SK-N-SH (cell line): ENCODE results near the gene NCS1. TPM values are rescaled to one million over a fixed set of nuclear protein-coding genes. Genes with fewer than 3 reads are reported as not detected.

Experiments
- CTCF ChIA-PET: fragments of 300-600, 350-600 bp; formaldehyde crosslinking; extraction: SDS; loops from one replicate; lab custom pipeline; 2021; lab: Yijun Ruan, JAX
- POLR2A ChIA-PET: fragments of 350-600 bp; sonication (Branson Sonifier 250); formaldehyde crosslinking; extraction: SDS; loops from one replicate; lab custom pipeline; 2020; ENCODE audit warnings: antibody characterized with exemption, inconsistent platforms; lab: Yijun Ruan, JAX
- DNase-seq: peaks from one replicate; pipeline ENCODE4 v3.0.0; 2012
- H2AFZ ChIP-seq: fragments of 200-600 bp; sonication (generic); 2 replicates; pipeline ENCODE4 v1.8.1; 2016; ENCODE audit warnings: antibody characterized with exemption, mild to moderate bottlenecking, low read depth
- H3F3A ChIP-seq: fragments of 200-600 bp; sonication (generic); replicated peaks from 2 replicates; pipeline ENCODE3; 2016; ENCODE audit warnings: antibody characterized with exemption, mild to moderate bottlenecking; ENCODE audit not compliant: insufficient read depth
- H3K27ac ChIP-seq, 2 experiments: fragments of 200-500 bp in 1 of 2; fragments of 200-600 bp in 1 of 2; sonication (Bioruptor generic) in 1 of 2; sonication (generic), shearing (Covaris generic) in 1 of 2; 2 replicates each; pipeline versions ENCODE4 v1.5.1 to v1.6.1; 2014 to 2016; ENCODE audit warnings: low read depth in 2 of 2, inconsistent platforms in 1 of 2, low read length in 1 of 2, mild to moderate bottlenecking in 1 of 2, mixed read lengths in 1 of 2
- H3K27me3 ChIP-seq: fragments of 200-600 bp; sonication (generic), shearing (Covaris generic); 2 replicates; pipeline ENCODE4 v1.6.1; 2016; ENCODE audit warnings: mixed run types; ENCODE audit not compliant: insufficient read depth
- H3K36me3 ChIP-seq, 2 experiments: fragments of 200-500 bp in 1 of 2; fragments of 200-600 bp in 1 of 2; sonication (Bioruptor generic) in 1 of 2; sonication (generic) in 1 of 2; replicated peaks in 1 of 2; 2 replicates each; pipeline versions ENCODE3 to v1.5.1; 2014 to 2016; ENCODE audit warnings: low read length in 1 of 2, mild to moderate bottlenecking in 1 of 2; ENCODE audit not compliant: insufficient read depth in 2 of 2, control insufficient read depth in 1 of 2
- H3K4me1 ChIP-seq, 2 experiments: fragments of 200-500 bp in 1 of 2; fragments of 200-600 bp in 1 of 2; sonication (Bioruptor generic) in 1 of 2; sonication (generic), shearing (Covaris generic) in 1 of 2; 2 replicates each; pipeline versions ENCODE4 v1.5.1 to v1.6.1; 2014 to 2016; ENCODE audit warnings: low read depth in 1 of 2, low read length in 1 of 2, mixed run types in 1 of 2; ENCODE audit not compliant: insufficient read depth in 2 of 2, control insufficient read depth in 1 of 2
- H3K4me2 ChIP-seq: fragments of 200-600 bp; sonication (generic), shearing (Covaris generic); 2 replicates; pipeline ENCODE4 v1.6.1; 2017; ENCODE audit warnings: mixed run types
- H3K4me3 ChIP-seq, 2 experiments: fragments of 200-500 bp in 1 of 2; fragments of 200-600 bp in 1 of 2; sonication (Bioruptor generic) in 1 of 2; sonication (generic), shearing (Covaris generic) in 1 of 2; 2 replicates each; pipeline versions ENCODE4 v1.5.1 to v1.8.1; 2014 to 2016; ENCODE audit warnings: low read depth in 2 of 2, inconsistent platforms in 1 of 2, low read length in 1 of 2, mild to moderate bottlenecking in 1 of 2, mixed read lengths in 1 of 2, moderate library complexity in 1 of 2
- H3K79me2 ChIP-seq: fragments of 200-600 bp; sonication (generic); 2 replicates; pipeline ENCODE4 v1.8.1; 2017; ENCODE audit warnings: mild to moderate bottlenecking; ENCODE audit not compliant: insufficient read depth
- H3K9ac ChIP-seq: fragments of 200-600 bp; sonication (generic); 2 replicates; pipeline ENCODE4 v1.6.1; 2017; ENCODE audit warnings: mixed run types
- H3K9me2 ChIP-seq: fragments of 200-600 bp; sonication (generic); 2 replicates; pipeline ENCODE4 v1.6.1; 2017; ENCODE audit warnings: mixed run types
- H3K9me3 ChIP-seq: fragments of 200-600 bp; sonication (generic); 2 replicates; pipeline ENCODE4 v1.6.1; 2017; ENCODE audit warnings: mixed run types, mild to moderate bottlenecking, moderate library complexity
- H4K20me1 ChIP-seq: fragments of 200-600 bp; sonication (generic); 2 replicates; pipeline ENCODE4 v1.6.1; 2017; ENCODE audit warnings: mild to moderate bottlenecking, mixed run types; ENCODE audit not compliant: insufficient read depth
- CHD2 ChIP-seq: fragments of 150-350 bp; IDR thresholded peaks from 2 replicates; pipeline ENCODE4 v1.6.1; 2018; ENCODE audit warnings: low read length; ENCODE audit not compliant: partially characterized antibody
- ELF1 ChIP-seq: IDR thresholded peaks from 2 replicates; pipeline ENCODE4 v1.4.0; 2012
- EZH2phosphoT487 ChIP-seq: fragments of 200-600 bp; sonication (generic); IDR thresholded peaks from 2 replicates; pipeline ENCODE4 v1.6.1; 2017; ENCODE audit warnings: low read depth, mixed run types, mild to moderate bottlenecking, antibody characterized with exemption, moderate library complexity, borderline replicate concordance
- FOSL2 ChIP-seq: IDR thresholded peaks from 2 replicates; pipeline ENCODE4 v1.4.0; 2012; ENCODE audit warnings: low read depth, mild to moderate bottlenecking, moderate library complexity, borderline replicate concordance
- FOXJ3 ChIP-seq: sonication (generic); formaldehyde crosslinking; IDR thresholded peaks from 2 replicates; pipeline ENCODE4 v1.5.1; 2020; ENCODE audit warnings: mild to moderate bottlenecking, missing genetic modification reagents
- JUND ChIP-seq: IDR thresholded peaks from 2 replicates; pipeline ENCODE4 v1.4.0; 2012
- MEF2A ChIP-seq: IDR thresholded peaks from 2 replicates; pipeline ENCODE4 v1.4.0; 2012; ENCODE audit warnings: low read depth, borderline replicate concordance
- MXI1 ChIP-seq: IDR thresholded peaks from 2 replicates; pipeline ENCODE4 v1.6.1; 2012; ENCODE audit warnings: mild to moderate bottlenecking, low read depth, low read length, improper control_type of control experiment
- NRF1 ChIP-seq: IDR thresholded peaks from 2 replicates; pipeline ENCODE4 v1.6.1; 2012; ENCODE audit warnings: low read depth, mild to moderate bottlenecking, low read length
- PBX3 ChIP-seq: IDR thresholded peaks from 2 replicates; pipeline ENCODE4; 2012
- RAD21 ChIP-seq: IDR thresholded peaks from 2 replicates; pipeline ENCODE4 v1.6.1; 2012; ENCODE audit warnings: mild to moderate bottlenecking, low read length
- RCOR1 ChIP-seq: fragments of 150-350 bp; IDR thresholded peaks from 2 replicates; pipeline ENCODE4 v1.6.1; 2017; ENCODE audit warnings: antibody characterized with exemption, low read length
- SMC3 ChIP-seq: IDR thresholded peaks from 2 replicates; pipeline ENCODE4 v1.6.1; 2012; ENCODE audit warnings: low read depth, low read length, improper control_type of control experiment
- TAF1 ChIP-seq: IDR thresholded peaks from 2 replicates; pipeline ENCODE4 v1.6.1; 2012; ENCODE audit warnings: low read depth, mild to moderate bottlenecking, low read length, moderate library complexity, borderline replicate concordance
- TCF12 ChIP-seq: IDR thresholded peaks from 2 replicates; pipeline ENCODE4 v1.4.0; 2012
- USF2 ChIP-seq: fragments of 150-350 bp; IDR thresholded peaks from 2 replicates; pipeline ENCODE4 v1.6.1; 2017; ENCODE audit warnings: antibody characterized with exemption, low read length, low read depth, borderline replicate concordance
- YY1 ChIP-seq: IDR thresholded peaks from 2 replicates; pipeline ENCODE4 v1.4.0; 2012; ENCODE audit warnings: low read depth, mild to moderate bottlenecking
- WGBS: methylation state at CpG from one replicate; pipeline ENCODE4 v1.1.6; 2017; ENCODE audit warnings: low lambda C conversion rate; 5-methylcytosine and 5-hydroxymethylcytosine counted together
- polyA plus RNA-seq, 3 experiments: library from polyadenylated mRNA; depleted of rRNA; stranded (reverse); fragments of >200 nt; gene quantifications; 2 replicates each; pipeline ENCODE4 v1.2.3, GENCODE V29; 2012
- TF ChIP-seq, protein P1 (sequence below): IDR thresholded peaks from 2 replicates; pipeline ENCODE4 v1.4.0; 2012; ENCODE audit warnings: low read depth
- TF ChIP-seq, protein P2 (sequence below): fragments of 150-350 bp; IDR thresholded peaks from 2 replicates; pipeline ENCODE4 v1.6.1; 2016; ENCODE audit warnings: mild to moderate bottlenecking, low read depth, low read length

NCS1 gene
- polyA plus RNA-seq, 1 of the 3 experiments (the other 2 are of a cell fraction): 40.6 TPM

- Histone ChIP-seq H3K9me2 (no peaks in the 10 kb centered on the region), H3K4me2 (no peak overlapping the region), H3K27me3 (peaks cover 41% of the 10 kb centered on the region)
These were observed 91.6 kb downstream of the NCS1 start for GRCh38 chr9:130263601-130264413.

GRCh38 chr9:130264414-130265350 is 92.5 kb downstream of the NCS1 start:
- Histone ChIP-seq H3K9me3 (no peaks in the 10 kb centered on the region), H3K4me3 (no peak overlapping the region; a peak in 1 of 4 replicates), H4K20me1 (no peaks in the 10 kb centered on the region), H3K27me3 (peaks cover 47% of the 10 kb centered on the region), H3K9ac (no peak overlapping the region), H3K4me1 (peaks cover 0 to 32% of the 10 kb centered on the region in 2 experiments; a peak in 1 of 4 replicates), H3K79me2 (no peaks in the 10 kb centered on the region), H3K4me2 (no peak overlapping the region), H3F3A (no peaks in the 10 kb centered on the region), H3K27ac (no peak overlapping the region), H2AFZ (no peak overlapping the region), H3K36me3 (no peaks in the 10 kb centered on the region), H3K9me2 (no peaks in the 10 kb centered on the region)
- 72% methylated on average over 11 of the region's 18 CpGs for WGBS
- CTCF ChIA-PET: interaction anchor here (0.7 to 7.1 kb wide), 19 partner anchors 10 to 201 kb away, joined by 3 to 69 read pairs (median 4); no protein-coding TSS in a partner anchor
- POLR2A ChIA-PET: no interaction called here
- peak; percentile 53 for DNase-seq
- TF ChIP-seq ELF1: no peak
- no peak for TF ChIP-seq PBX3
- TF ChIP-seq EZH2phosphoT487: no peak
- no peak for TF ChIP-seq MXI1
- TF ChIP-seq, protein P1, sequence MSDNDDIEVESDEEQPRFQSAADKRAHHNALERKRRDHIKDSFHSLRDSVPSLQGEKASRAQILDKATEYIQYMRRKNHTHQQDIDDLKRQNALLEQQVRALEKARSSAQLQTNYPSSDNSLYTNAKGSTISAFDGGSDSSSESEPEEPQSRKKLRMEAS: no peak
- TF ChIP-seq CHD2: no peak
- TF ChIP-seq FOSL2: no peak
- TF ChIP-seq USF2: no peak
- TF ChIP-seq TCF12: no peak
- TF ChIP-seq RAD21: no peak
- TF ChIP-seq JUND: no peak
- TF ChIP-seq TAF1: no peak

More at GRCh38 chr9:130263601-130264413, 91.6 kb downstream of the NCS1 start:
- H3K79me2 ChIP-seq: no peaks in the 10 kb centered on the region
- POLR2A ChIA-PET: no interaction called here
- 74% methylated on average over 7 of the region's 10 CpGs for WGBS
- no peaks in the 10 kb centered on the region for H3K36me3 ChIP-seq
- no peaks in the 10 kb centered on the region for H4K20me1 ChIP-seq
- H3K9me3 ChIP-seq: no peaks in the 10 kb centered on the region
- H3K27ac ChIP-seq: no peak overlapping the region
- DNase-seq: peak; percentile 46
- H2AFZ ChIP-seq: no peak overlapping the region
- H3K9ac ChIP-seq: no peak overlapping the region
- TF ChIP-seq PBX3 (no peak), SMC3 (peak; percentile 53), RAD21 (peak; percentile 72), YY1 (no peak), NRF1 (no peak), MEF2A (no peak), RCOR1 (no peak), TAF1 (no peak), FOXJ3 (CRISPR knock-in tag) (no peak)
- TF ChIP-seq, protein P1: no peak
- TF ChIP-seq, protein P2, sequence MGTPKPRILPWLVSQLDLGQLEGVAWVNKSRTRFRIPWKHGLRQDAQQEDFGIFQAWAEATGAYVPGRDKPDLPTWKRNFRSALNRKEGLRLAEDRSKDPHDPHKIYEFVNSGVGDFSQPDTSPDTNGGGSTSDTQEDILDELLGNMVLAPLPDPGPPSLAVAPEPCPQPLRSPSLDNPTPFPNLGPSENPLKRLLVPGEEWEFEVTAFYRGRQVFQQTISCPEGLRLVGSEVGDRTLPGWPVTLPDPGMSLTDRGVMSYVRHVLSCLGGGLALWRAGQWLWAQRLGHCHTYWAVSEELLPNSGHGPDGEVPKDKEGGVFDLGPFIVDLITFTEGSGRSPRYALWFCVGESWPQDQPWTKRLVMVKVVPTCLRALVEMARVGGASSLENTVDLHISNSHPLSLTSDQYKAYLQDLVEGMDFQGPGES: no peak
- peaks cover 0 to 31% of the 10 kb centered on the region in 2 experiments; a peak in 1 of 4 replicates for H3K4me1 ChIP-seq
- H3K4me3 ChIP-seq: no peak overlapping the region
- H3F3A ChIP-seq: no peaks in the 10 kb centered on the region
- CTCF ChIA-PET: interaction anchor here (0.6 to 7.1 kb wide), 19 partner anchors 9 to 418 kb away, joined by 3 to 69 read pairs (median 4); no protein-coding TSS in a partner anchor
